Inferior parietal cortex (tissue), 1 donor: ENCODE results near the gene TMEM223.
A peak's percentile ranks its signal among the peaks of the same experiment; 100 is the strongest.
"Not testable (repeated sequence)": the region's sequence is repeated elsewhere in the genome, so short reads cannot be mapped to it uniquely, and the experiment has no call there.

Experiments
- DNase-seq: peaks from one replicate; pipeline ENCODE4 v3.0.0-alpha.2; 2016; ENCODE audit errors: extremely low spot score

Gene TMEM223, protein sequence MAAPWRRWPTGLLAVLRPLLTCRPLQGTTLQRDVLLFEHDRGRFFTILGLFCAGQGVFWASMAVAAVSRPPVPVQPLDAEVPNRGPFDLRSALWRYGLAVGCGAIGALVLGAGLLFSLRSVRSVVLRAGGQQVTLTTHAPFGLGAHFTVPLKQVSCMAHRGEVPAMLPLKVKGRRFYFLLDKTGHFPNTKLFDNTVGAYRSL

GRCh38 chr11:62791501-62792201 is at the start of gene TMEM223:
TMEM223 (minus strand) TSS chr11:62792006; CDS start chr11:62791994, 12 bp downstream.
- peak; percentile 88 for DNase-seq

GRCh38 chr11:62840721-62841360 is 49.0 kb upstream of the TMEM223 start:
- not testable (repeated sequence) for DNase-seq

- DNase-seq, result peak; percentile 98
Observed at GRCh38 chr11:62839050-62839945, 47.5 kb upstream of the TMEM223 start, which contains the start of gene WDR74. WDR74 (minus strand) TSS chr11:62839590; CDS start chr11:62839570, 20 bp downstream.

- DNase-seq, result no peak
Observed at GRCh38 chr11:62835336-62835735, 43.5 kb upstream of the TMEM223 start.

- DNase-seq, result no peak
Observed at GRCh38 chr11:62832336-62833234, 40.8 kb upstream of the TMEM223 start, which contains the start of gene TEX54. TEX54 (minus strand) TSS chr11:62832841.

- peak; percentile 98 for DNase-seq
Observed at GRCh38 chr11:62831520-62832335, 39.9 kb upstream of the TMEM223 start, which contains the start of gene STX5. STX5 (minus strand) TSS chr11:62832051; CDS start chr11:62831243, 808 bp downstream.

DNA sequence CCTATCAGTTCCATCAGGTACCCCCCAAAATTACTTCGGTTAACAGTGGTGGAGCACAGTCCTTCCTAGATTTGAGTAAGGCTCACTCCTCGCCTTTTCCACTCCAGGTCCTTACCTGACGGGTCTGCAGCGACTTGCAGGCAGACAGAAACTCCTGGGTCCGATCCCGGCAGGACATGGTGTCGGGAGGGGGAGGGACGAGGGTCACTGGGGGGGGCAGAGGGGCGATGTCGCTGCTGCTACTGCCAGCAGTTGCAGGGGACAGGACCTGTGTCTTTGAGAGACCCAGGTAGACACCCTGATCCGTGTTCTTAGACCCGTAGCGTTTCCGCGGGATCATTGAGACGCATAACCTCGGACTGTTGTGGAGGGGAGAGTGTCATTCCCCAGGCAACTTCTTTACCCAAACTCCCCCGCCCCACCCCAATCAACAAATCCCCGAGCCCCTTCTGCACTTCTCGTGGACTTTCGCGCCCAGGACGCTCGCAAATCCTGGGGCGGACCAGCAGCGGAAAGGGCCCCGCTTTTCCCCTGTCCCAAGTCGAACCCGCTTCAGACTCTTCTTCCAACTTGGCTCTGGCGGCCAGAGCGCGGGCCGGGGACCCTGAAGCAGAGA is 39.2 kb upstream of the TMEM223 start:
- DNase-seq, result no peak

DNA sequence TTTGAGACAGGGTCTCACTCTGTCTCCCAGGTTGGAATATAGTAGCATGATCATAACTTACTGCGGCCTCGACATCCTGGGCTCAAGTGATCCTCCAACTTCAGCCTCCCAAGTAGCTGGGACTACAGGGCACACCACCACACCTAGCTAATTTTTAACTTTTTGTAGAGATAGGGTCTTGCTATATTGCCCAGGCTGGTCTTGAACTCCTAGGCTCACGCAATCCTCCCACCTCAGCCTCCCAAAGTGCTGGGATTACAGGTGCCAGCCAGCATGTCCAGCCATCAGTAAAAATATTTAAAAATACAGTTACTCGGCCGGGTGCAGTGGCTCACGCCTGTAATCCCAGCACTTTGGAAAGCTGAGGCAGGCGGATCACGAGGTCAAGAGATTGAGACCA is 36.3 kb upstream of the TMEM223 start:
- not testable (repeated sequence) for DNase-seq

DNA sequence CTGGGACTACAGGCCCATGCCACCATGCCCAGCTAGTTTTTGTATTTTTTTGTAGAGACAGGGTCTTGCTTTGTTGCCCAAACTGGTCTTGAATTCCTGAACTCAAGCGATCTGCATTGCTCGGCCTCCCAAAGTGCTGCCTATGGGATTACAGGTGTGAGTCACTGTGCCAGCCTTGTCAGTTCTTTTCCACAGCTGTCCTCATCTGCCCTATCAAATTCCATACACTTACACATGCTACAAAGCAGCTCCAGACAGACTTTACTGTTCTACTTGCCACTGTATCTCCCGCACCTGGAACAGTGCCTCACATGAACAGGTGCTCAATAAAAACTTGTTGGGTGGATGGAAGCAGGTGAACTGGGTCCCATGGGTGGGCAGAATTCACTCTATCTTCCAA is 31.9 kb upstream of the TMEM223 start:
- DNase-seq, result no peak

GRCh38 chr11:62817129-62817528 is 25.3 kb upstream of the TMEM223 start:
- DNase-seq, result no peak

DNA sequence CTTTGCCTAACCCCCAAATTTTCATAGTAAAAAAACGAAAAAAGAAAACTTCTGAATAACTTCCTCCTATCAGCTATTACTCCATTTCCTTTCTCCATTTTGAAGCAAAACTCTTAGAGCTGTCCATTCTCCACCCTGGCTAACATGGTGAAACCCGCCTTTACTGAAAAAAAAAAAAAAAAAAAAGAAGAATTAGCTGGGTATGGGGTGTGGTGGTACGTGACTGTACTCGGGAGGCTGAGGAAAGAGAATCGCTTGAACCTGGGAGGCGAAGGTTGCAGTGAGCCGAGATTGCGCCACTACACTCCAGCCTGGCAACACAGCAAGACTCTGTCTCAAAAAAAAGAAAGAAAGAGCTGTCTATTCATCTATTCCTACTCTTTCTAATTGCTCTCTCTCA is 24.8 kb upstream of the TMEM223 start:
- no peak for DNase-seq

DNA sequence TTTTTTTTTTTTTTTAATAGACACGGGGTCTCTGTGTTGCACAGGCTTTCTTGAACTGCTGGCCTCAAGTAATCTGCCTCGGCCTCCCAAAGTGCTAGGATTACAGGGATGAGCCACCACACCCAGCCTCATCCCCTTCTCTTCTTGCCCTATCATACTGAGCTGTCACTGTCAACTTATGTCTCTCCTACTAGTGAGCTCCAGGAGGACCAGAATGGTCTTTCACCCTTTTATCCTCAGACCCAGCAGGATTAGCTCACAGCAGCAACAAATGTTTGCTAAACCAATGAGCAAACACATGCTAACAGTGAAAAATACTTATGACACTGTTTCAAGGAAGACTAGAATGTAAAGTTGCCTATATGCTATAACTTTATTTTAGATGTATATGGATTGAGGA is 19.9 kb upstream of the TMEM223 start:
- DNase-seq, result no peak

- no peak for DNase-seq
Observed at GRCh38 chr11:62810748-62811147, 18.9 kb upstream of the TMEM223 start.

DNA sequence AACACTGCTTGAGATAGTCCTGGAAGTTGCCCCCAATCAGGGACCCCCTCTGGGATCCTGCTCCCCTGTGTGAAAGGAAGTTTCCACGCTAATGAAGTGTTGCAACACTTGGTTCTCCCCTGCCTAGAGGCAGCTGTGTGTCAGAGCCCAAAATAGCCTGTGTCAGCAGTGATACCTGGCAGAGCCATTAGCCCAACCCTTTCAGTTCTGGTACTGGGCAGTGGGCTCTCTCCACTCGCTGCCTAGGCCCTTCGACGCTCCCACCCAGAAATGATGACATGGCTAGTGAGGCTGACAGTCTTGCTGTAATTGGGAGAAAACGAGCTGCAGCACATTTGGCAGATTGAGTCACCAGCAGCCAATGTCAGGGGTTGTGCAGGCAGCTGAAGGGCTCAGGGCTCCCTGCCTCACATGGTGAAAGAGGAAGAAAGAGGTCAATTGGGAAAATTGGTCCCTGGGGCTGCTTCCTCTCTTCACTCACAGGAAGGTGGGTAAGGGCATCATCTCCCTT is 14.9 kb upstream of the TMEM223 start:
- no peak for DNase-seq

DNA sequence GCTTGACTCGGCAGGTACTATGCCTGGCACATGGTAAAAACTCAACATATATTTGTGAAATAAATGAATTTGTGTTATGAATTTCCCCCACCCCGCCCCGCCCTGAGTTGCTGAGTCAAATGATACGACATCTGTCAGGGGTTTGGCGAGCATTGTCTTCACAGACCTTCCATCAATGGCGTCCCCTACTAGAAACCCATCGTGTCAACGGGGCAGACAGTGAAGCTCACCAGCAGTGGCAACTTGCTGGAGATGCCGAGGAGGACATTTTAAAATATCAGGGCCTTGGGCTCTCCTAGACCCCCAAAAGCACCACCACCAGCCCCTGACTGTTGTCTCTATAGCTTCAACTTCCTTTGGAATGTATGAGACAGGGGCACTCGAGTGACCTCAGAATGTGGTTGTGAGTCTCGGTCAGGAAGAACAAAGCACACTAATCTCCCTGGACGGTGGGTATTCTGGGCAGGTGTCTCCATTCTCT is 14.2 kb upstream of the TMEM223 start:
- no peak for DNase-seq

DNA sequence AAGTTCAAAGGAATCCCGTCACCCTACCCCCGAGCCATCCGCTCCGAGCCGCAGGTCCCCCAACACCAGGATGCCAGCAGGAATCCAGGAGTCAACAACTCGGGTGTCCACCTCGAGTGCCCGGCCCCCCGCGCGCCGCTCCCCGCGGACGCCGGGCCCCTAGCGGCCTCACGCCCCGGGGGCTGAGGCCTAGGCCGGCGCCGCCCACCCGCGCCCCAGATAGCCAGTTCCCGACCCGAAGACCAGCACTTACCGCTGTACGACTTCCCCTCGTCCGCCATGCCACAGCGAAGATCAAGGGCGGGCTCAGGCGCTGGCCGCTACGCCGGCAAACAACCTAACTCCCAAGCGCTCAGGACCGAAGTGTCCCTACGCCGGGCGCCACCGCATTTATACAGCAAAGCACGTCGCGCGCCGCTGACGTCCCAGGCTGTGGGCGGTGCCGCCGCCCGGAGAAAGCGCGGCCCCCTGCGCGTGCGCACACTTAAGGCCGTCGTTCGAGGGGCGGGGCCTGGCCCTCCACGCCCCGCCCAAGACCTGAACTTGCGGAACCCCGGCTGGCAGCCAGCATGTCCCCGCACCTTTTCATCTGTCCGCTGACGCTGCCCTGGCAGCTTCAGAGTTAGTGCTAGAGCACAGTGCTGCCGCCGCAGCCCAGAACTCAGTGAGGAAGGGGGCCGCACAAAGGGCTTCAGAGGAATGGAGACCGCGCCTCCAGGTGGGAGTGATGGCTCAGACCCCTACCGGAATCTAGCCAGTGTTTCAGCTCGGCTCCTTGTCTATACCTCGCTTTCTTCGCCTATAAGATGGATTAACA is 13.5 kb upstream of the TMEM223 start, which contains the start of gene NXF1:
Gene NXF1, minus strand, starts transcription at position 365 of the 817 bp plus-strand sequence. Its CDS starts 84 bp downstream, at position 281.
- DNase-seq, result peak; percentile 96

GRCh38 chr11:62804310-62805075 is 12.7 kb upstream of the TMEM223 start:
- no peak for DNase-seq
